Right atrium auricular region (tissue), 2 donors: ENCODE results near the gene ENGASE. TPM values are rescaled to one million over a fixed set of nuclear protein-coding genes. Genes with fewer than 3 reads are reported as not detected.

Experiments used
- DNase-seq: peaks from one replicate; pipeline ENCODE4 v3.0.0-alpha.2; 2019; ENCODE audit warnings: low spot score
- H3K27ac ChIP-seq, 2 donors: fragments of 200-600 bp; sonication (generic); 1 replicate in 1 of 2; 2 replicates in 1 of 2; pipeline ENCODE4 v1.5.1; 2016 to 2019
- H3K27me3 ChIP-seq, 2 donors: fragments of 200-600 bp; sonication (generic); one replicate each; pipeline versions ENCODE4 v1.5.1 to v1.6.0; 2017 to 2019
- H3K36me3 ChIP-seq: fragments of 200-600 bp; sonication (generic); one replicate; pipeline ENCODE4 v1.5.1; 2016
- H3K4me1 ChIP-seq, 2 donors: fragments of 200-600 bp; sonication (generic); one replicate each; pipeline versions ENCODE4 v1.5.1 to v1.6.0; 2017 to 2019
- H3K4me3 ChIP-seq, 2 donors: fragments of 200-600 bp; sonication (generic); 1 replicate in 1 of 2; 2 replicates in 1 of 2; pipeline ENCODE4 v1.5.1; 2017 to 2019; ENCODE audit warnings: mild to moderate bottlenecking in 1 of 2, moderate library complexity in 1 of 2
- H3K9me3 ChIP-seq, 2 donors: fragments of 200-600 bp; sonication (generic); one replicate each; pipeline ENCODE4 v1.5.1; 2019
- total RNA-seq, 2 donors: library from RNA; depleted of rRNA; stranded (reverse); fragments of >200 nt; gene quantifications; one replicate each; pipeline ENCODE4 v1.1.0, GENCODE V29; 2016
- TF ChIP-seq, protein P1 (sequence below), 2 donors: fragments of 200-600 bp; sonication (generic); IDR thresholded peaks; one replicate each; pipeline ENCODE4 v1.5.1; 2019; ENCODE audit warnings: antibody characterized with exemption in 2 of 2

Gene ENGASE
- total RNA-seq, 2 donors from 2014 or later, result 7.7 to 13.5 TPM

GRCh38 chr17:79109584-79109983 is 35.0 kb downstream of the ENGASE start:
- TF ChIP-seq, protein P1, sequence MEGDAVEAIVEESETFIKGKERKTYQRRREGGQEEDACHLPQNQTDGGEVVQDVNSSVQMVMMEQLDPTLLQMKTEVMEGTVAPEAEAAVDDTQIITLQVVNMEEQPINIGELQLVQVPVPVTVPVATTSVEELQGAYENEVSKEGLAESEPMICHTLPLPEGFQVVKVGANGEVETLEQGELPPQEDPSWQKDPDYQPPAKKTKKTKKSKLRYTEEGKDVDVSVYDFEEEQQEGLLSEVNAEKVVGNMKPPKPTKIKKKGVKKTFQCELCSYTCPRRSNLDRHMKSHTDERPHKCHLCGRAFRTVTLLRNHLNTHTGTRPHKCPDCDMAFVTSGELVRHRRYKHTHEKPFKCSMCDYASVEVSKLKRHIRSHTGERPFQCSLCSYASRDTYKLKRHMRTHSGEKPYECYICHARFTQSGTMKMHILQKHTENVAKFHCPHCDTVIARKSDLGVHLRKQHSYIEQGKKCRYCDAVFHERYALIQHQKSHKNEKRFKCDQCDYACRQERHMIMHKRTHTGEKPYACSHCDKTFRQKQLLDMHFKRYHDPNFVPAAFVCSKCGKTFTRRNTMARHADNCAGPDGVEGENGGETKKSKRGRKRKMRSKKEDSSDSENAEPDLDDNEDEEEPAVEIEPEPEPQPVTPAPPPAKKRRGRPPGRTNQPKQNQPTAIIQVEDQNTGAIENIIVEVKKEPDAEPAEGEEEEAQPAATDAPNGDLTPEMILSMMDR (IDR thresholded peaks at IDR 0.05), result no peak
- no peaks in the 10 kb centered on the region for H3K36me3 ChIP-seq
- H3K4me3 ChIP-seq, result no peak overlapping the region
- H3K4me1 ChIP-seq, result peaks cover 0 to 5% of the 10 kb centered on the region in 2 donors
- no peaks in the 10 kb centered on the region for H3K27me3 ChIP-seq
- DNase-seq, result no peak
- H3K27ac ChIP-seq, result no peak overlapping the region
- no peaks in the 10 kb centered on the region for H3K9me3 ChIP-seq

GRCh38 chr17:79111097-79111496 is 36.5 kb downstream of the ENGASE start:
- Histone ChIP-seq H3K36me3 (no peaks in the 10 kb centered on the region), H3K4me1 (peaks cover 0 to 13% of the 10 kb centered on the region in 2 donors), H3K9me3 (no peaks in the 10 kb centered on the region), H3K27ac (no peak overlapping the region), H3K4me3 (no peak overlapping the region), H3K27me3 (no peaks in the 10 kb centered on the region)
- no peak for DNase-seq
- TF ChIP-seq, protein P1 (IDR thresholded peaks at IDR 0.05), result no peak

GRCh38 chr17:79112471-79112870 is 37.8 kb downstream of the ENGASE start:
- Histone ChIP-seq H3K9me3 (no peaks in the 10 kb centered on the region), H3K4me1 (peaks cover 0 to 13% of the 10 kb centered on the region in 2 donors), H3K4me3 (no peak overlapping the region), H3K27me3 (no peaks in the 10 kb centered on the region), H3K27ac (no peak overlapping the region), H3K36me3 (no peaks in the 10 kb centered on the region)
- DNase-seq, result no peak
- TF ChIP-seq, protein P1 (IDR thresholded peaks at IDR 0.05), result no peak

- TF ChIP-seq, protein P1 (IDR thresholded peaks at IDR 0.05), result no peak
- no peaks in the 10 kb centered on the region for H3K27me3 ChIP-seq
Measured at GRCh38 chr17:79113699-79114457, 39.3 kb downstream of the ENGASE start.

GRCh38 chr17:79114458-79115301 is 40.1 kb downstream of the ENGASE start:
- DNase-seq, result no peak
- no peaks in the 10 kb centered on the region for H3K36me3 ChIP-seq
- H3K4me3 ChIP-seq, result no peak overlapping the region
- peaks cover 0 to 13% of the 10 kb centered on the region in 2 donors for H3K4me1 ChIP-seq
- H3K9me3 ChIP-seq, result no peaks in the 10 kb centered on the region
- TF ChIP-seq, protein P1 (IDR thresholded peaks at IDR 0.05), result no peak
- no peaks in the 10 kb centered on the region for H3K27me3 ChIP-seq
- H3K27ac ChIP-seq, result no peak overlapping the region

More at GRCh38 chr17:79113699-79114457, 39.3 kb downstream of the ENGASE start:
- H3K27ac ChIP-seq, result no peak overlapping the region
- H3K4me3 ChIP-seq, result no peak overlapping the region
- H3K9me3 ChIP-seq, result no peaks in the 10 kb centered on the region
- peaks cover 0 to 13% of the 10 kb centered on the region in 2 donors for H3K4me1 ChIP-seq
- no peak for DNase-seq
- no peaks in the 10 kb centered on the region for H3K36me3 ChIP-seq
